RKO (cell line): ENCODE measurements around the gene TENT4A.

Experiments used
- DNase-seq: peaks from one replicate; pipeline ENCODE4 v3.0.0-alpha.2; 2016; ENCODE audit warnings: low spot score

TENT4A gene

DNA sequence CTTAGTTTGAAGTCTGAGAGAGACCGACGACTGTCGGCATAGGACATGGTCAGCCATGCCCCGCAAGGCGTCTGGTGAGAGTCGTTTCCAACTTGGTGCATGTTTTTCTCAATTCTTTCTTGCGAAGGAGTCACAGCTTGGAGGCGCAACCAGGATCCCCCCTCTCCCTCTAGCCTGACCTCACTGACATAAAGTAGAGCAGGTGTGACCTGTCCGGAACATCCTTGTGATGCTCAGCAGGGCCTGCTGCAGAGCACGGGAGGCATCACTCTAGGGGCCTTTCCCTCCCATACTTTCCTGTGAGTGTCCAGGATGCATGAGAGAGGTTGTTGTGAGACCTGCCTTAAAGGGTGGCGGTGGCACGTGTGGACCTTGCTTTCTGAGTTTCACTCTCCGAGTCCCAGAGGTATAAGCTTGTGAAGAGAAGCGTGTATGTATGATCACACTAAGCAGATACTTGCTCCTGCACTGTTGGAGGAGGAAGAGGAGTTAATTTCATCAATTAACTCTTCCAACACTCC, 5.0 kb downstream of the TENT4A start:
- no peak for DNase-seq

DNA sequence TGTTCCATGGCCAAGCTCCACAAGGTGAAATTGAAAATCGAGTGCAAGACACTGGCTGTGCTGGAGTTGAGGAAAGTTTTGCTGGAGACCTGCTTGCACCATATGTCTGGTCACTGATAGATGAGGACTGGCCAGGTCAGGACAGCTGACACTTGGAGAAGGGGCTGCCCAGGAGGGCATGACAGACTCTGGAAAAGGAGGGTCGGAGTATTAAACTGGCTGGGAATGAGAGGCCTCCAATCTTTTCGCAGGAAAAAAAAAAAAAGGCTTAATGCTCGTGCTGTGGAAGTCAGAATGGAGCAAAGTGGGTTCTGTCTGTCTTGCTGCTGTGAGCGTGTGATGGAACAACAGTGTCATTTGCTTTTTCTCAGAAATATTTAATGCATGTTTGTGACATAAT, 5.5 kb downstream of the TENT4A start:
- DNase-seq: no peak

DNA sequence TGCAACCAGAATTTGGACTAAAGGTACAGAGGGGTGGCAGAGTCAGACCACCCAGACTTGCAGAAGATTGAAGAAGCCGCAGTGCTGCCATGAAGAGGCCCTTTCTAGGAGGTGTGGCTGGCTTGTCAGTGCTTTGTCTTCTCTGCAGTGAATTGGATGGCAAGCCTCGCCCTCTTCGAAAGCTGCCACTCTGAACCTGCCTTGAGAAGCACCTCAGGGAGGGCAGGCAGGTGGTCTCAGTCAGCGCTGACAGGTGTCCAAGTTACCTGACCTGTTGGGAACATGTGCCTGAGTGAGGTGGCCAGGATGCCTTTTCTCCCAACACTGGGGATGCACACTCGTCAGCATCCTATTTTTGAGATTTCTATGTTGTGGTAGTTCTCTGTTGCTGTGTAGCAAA, 6.2 kb downstream of the TENT4A start:
- DNase-seq: no peak

DNA sequence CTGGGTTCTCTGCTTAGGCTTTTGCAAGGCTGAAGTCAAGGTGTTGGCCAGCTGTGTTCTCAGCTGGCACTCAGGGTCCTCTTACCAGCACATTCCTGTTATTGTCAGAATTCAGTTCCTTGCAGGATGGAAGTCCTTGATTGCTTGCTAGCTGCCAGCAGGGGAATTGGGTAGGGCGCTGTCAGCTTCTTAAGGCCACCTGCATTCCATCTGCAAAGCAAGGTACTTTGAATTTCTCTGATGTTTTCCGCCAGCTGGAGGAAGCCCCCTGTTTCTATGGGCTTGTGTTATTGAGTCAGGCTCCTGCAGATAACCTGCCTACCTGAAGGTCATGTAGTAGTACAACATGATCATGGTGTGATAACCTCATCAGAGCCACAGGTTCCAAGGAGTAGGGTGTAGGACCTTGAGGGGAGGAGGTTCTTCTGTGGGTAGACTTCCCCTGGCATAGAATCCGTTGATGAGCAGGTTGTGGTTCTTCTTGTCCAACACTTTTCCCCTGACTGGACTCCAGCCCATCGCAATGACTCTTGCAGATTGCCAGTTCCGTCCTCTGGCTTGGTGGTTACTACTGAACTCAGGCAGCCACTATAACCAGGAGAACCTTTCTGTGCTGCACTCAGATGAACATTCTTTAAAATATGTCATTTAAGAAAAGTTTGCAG, 6.8 kb downstream of the TENT4A start:
- DNase-seq: no peak

DNA sequence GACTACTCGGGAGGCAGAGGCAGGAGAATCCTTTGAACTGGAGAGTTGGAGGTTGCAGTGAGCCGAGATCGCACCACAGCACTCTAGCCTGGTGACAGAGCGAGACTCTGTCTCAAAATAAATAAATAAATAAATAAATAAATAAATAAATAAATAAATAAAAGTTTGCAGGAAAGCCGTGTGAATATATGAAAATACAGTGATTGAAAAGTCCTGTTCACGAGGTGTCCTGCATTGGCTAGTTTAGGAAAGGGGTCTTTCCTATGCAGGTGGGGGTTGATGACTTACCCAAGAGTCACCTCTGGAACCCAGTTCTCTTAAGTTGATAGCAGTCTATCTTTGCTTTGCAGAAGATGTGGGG, 7.3 kb downstream of the TENT4A start:
- DNase-seq: no peak

DNA sequence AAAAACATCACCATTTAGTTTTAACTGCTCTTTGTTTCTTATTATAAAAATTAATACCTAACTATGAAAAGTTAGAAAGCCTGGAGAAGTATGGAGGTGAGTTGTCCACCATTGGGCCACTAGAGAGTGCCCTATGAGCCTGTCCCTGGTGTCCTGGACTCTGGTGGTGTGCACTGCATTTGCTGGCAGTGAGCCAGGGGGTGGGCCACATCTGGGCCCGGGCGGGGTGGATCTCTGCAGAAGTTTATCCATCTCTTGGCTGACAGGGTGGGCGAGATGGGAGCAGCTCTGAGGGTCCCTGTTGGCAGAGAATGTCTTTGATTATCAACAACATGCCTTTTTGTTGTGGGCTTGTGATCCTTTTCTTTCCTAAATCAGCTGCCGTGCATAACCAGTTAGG, 8.2 kb downstream of the TENT4A start:
- DNase-seq: no peak

DNA sequence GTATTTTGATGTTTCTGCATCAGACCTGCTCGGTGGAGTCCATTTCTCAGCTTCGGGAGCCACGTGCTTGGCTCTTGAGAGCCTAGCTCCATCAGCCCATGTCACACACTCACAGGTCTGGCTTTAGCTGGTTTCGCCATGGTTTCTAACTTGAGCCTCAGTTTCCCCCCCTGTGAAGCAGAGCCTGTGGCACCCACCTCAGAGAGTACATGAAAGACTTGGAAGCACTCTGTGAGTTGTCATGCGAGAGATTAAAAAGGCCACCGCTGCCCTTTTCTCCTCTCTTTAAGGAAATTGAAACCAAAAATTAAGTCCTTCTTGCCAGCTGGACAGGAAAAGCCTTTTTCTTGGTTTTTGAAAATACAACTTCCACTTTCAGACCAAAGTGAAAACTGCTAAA, 8.8 kb downstream of the TENT4A start:
- no peak for DNase-seq

DNA sequence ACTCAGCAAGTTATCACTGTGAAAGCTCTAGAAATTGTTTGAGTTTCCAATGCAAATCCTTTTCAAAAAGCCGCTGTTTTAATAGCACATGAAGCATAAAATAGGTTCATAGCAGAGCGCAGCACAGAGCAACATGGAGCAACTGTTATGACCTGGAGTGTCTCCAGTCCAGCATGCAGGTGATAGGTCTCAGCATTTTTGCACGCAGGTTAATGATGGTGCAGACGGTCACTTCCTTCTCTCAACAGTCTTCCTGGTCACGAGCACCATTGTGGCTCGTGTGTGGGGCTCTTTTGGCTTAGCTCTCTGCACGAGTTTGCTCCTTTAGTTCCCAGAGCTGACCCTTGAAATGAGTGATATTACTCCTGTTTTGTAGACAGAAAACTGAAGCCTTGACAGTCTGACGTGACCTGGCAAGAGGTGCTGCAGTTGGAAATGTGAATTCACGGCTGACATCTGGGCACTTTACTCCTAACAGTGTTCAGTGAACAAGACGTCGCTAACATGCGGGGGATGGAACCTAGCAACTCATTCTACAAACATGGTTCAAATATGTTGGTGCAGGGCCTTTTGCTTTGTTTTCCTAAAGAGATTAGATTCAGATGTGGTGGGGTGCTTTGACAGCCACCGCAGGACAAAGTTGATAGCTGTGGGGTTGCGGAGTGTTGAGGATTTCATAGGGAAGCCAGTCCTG, 10.0 kb downstream of the TENT4A start:
- no peak for DNase-seq

DNA sequence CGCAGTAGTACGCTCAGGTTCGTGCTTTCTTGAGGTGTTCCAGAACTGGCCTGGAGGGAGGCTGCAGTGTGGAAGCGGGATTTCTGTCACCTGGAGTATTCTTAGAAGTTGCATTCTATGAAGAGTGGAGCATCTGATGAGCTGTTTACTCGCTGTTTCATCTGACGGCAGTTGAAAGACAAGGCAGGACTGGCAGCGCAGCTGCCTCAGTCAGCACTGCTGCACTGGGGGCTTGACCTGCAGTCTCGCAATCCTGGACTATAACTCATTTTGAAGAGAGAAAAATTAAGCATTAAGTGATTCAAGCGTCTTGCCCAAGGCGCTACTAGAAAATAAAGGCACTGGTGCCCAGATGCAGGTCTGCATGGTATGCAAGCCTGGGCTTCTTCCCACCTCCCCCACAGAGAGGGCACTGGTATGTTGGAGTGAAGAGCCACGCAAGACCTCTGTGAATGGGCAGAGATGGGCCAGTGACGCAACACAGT, 10.6 kb downstream of the TENT4A start:
- DNase-seq: no peak

DNA sequence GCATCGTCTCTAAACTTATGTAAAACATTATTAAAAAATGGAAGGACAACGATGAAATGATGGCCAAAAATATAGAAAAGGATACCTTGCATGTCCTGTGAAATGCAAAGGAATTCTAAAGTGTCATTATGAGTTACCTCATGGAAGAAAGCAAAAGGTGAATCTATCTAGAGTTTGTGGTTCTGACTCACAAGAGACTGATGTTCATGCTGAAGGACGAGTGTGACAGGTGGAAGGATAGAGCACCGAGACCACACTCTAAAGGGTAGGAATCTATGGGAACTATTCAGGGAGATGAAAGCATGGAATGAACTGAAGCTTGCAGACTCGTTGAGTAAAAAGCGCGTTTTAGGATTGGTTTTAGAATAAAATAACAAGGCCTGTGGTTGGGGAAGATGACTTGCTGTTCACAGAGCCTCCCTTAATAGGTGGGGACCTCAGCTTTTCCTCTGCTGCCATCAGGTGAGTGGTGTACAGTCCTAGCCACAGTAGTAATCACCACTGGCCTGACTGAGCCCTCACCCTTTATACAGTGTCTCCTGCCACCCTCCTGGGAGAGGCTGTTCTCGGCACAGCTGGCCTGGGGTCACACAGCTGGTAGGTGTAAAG, 11.2 kb downstream of the TENT4A start:
- DNase-seq: no peak

DNA sequence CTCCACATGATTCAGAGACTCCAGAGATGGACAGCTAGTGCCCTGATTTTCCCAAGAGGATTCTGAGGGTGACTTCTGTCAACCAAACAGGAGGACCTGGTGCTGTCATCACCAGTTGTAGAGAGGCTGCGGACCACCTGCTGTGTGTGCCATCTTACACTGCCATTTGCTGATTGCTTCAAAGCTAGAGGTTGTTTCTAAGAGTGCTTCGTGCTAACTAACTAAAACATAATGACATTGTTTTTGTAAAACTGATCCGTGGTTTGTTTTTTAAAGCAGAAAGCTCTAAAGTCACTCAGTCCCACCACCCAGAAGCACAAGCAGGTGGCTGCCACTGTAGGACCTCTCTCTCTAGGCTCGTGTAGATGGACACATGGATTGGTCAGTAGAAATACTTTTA, 12.2 kb downstream of the TENT4A start:
- no peak for DNase-seq

DNA sequence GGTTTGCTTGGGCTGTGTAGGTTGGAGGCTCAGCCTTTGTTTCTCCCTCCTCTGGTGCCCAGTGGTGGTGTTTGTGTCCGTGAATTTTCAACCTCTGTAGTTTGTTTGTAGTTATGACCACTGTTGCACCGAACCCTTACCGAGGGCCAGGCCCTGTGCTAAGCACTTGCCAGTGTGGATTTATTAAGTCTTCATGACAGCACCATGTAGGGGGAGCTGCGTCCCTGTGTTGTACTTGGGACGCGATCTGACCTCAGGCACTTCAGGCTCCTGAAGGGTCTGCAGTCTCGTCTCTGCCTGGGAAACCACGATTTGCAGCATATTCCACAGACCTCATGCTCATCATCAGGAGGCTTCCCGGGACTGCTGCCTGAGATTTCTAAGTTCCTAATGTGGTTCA, 12.8 kb downstream of the TENT4A start:
- no peak for DNase-seq

DNA sequence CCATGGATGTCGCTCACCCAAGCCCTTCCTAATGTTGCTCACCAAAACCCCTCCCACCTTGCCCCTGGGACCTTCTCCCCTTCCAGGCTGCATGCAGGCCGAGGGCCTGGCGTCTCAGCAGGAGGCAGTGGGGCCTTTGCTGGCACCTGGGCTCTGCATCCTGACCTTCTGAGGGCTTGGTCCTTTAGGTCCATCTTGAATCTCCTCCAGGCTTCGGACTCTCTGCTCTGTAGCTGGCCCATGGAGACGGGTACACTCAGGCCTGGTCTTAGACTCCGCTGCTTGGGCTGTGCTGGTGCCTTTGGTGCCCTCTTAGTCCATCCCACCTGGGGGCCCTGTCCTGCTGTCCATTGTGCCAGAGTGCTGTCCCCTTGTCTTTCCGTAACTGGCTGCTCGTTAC, 14.0 kb downstream of the TENT4A start:
- DNase-seq: no peak

DNA sequence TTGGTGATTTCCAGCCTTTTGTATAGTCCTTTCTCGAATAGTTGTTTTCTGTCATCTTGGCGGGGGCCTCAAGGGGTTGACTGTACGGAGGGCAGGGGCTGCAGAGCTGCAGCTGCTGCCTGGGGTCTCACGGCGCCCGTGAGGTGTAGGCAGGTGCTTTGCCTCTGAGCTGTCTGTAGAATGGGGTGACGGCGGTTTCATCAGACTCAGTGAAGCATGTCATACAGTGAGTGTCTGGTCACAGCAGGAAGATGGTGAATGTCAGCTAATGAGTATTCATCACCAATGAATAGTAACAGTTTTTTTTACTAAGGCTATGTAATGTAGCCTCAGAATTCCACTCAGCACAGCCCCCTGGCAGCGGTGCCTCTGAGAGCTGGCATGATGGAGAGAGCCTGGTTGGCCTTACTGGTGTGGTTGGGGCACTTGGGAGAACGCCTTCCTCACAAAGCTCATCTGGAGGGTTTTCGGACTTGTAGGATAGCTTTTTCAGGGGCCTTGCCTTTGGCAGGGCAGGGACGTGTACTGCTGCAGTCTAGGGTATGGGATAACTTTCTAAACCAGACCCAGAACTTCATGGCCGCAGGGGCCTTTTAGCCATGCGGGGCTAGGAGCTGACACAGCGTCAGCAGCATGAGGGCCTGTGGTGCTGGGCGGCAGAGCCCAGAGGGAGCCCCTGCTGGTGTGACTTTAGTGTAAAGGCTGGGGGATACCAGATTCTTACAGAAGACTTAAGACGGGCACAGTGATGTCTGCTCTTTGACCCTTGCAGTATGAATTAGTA, 15.0 kb downstream of the TENT4A start:
- no peak for DNase-seq

DNA sequence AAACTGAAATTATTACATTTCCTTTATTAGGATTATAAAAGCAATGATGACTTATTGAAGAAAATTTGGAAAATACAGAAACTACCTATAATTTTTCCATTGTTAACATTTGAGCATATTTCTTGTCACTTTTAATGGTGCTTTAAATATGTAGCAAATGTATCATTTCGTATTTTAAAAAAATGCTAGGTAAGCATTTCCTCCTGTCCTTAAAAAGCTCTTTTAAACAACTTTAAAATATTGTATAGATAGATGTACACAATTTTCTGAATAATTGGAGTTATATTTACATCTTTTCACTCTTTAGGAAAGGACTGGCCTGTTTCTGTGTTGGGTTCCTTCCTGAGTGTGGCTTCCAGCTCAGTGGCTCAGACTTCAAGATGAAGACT, 15.6 kb downstream of the TENT4A start:
- no peak for DNase-seq

DNA sequence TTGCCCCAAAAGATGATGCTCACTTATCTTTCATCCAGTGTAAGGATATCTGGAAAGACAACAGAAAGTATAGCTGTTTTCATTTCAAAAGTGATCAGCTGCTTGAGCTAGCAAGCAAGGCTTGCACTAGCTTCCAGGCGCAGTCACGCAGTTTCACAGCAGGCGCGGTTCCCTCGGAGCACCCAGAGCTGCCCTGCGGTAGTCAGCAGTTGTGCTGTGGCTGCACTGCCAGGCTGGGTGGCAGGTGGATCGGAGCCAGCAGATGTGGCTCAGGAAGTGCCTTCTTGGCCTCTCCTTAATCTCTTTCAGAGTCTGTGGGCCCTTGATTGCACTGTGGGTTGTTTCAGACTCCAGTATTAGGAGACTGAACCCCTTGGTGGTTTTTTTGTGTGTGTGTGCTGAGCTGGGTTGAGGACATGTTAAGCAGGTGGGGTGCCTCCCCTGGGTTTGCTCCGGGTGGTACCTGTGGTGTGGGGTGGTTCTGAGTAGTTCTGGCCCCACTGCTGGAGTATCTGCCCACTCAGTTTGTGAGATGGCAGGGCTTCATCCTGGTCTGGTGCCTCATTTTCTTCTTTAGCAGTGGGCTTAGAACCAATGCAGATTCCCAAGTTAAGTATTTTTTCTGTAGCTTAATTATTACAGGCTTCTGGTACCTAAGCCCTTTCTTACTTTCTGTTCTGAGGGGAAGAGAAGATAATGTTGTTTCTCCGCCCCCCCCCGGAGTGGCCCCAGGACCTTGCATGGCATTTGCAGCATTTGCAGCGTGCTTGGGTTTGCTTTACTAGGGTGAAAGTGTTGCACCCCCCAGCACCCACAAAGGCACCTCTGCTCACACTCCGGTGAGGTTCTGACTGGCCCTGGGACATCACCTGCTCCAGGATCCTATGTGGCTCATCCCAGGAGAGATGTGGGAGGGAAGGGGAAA, 16.4 kb downstream of the TENT4A start:
- DNase-seq: no peak

DNA sequence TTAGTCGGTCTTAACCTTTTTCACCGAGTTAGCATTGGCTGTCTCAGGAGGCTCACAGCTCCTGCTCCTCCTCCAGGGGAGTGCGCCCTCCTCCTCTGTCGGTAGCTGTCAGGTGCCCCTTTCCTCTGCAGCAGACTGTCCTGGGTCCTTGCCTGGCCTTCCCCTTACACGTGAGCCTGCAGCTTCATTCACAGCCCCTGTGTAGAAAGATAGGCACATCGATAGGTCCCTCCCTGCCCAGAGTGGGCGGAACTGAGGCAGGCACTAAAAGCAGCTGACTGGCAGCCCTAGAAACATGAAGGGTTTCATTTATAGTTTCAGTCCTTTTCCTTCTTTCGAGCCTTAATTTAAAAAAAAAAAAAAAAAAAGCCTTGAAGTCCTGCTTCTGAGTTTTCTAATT, 17.2 kb downstream of the TENT4A start:
- no peak for DNase-seq

DNA sequence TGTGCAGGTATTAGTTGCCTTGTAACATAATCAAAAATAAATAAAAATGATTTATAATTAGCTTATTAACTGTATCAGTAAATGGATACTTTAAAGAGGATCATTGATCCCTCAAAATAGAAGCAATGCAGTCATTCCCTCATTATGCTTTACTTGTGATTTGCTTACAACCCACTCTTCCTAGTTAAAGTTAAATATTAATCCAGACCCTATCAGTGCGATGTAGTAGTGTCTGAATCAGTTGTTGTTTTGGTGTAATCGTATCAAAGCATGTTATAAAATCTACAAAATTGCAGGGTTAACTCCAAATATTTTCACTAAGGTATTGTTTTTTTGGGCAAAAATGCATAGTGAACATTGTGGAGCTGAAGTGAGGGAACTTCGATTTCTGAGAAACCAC, 17.6 kb downstream of the TENT4A start:
- no peak for DNase-seq

DNA sequence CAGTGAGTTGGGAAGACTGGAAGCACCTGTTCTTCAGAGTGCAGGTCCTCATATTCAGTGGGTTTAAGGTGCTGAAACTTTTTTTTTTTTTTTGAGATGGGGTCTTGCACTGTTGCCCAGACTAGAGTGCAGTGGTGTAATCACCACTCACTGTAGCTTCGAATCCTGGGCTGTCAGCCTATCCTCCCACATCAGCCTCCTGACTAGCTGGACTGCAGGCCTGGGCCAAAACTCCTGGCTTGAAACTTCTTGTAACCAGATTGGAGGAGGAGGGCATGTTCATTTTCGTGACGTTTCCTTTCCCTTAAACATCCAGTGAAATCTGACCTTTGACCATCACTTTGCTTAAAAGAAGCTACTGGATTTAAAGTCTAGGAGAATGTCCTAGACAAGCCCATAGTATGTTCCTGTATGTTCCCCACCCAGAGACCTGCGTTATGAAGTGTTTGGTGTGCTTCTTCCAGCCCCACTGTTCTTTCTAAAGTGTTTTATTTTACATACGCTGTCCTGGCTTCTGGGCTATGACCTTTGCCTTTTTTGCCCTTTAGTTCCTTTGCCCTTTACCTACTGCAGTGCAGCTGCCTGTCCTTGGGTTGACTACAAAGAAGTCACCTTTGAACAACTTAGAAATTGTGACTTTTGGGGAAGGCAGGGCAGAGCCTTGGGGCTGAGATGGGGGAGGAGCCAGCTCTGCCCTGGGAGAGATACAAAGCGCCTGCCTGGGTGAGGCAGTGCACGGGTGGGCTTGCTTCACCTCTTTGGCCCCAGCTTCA, 18.4 kb downstream of the TENT4A start:
- DNase-seq: no peak

DNA sequence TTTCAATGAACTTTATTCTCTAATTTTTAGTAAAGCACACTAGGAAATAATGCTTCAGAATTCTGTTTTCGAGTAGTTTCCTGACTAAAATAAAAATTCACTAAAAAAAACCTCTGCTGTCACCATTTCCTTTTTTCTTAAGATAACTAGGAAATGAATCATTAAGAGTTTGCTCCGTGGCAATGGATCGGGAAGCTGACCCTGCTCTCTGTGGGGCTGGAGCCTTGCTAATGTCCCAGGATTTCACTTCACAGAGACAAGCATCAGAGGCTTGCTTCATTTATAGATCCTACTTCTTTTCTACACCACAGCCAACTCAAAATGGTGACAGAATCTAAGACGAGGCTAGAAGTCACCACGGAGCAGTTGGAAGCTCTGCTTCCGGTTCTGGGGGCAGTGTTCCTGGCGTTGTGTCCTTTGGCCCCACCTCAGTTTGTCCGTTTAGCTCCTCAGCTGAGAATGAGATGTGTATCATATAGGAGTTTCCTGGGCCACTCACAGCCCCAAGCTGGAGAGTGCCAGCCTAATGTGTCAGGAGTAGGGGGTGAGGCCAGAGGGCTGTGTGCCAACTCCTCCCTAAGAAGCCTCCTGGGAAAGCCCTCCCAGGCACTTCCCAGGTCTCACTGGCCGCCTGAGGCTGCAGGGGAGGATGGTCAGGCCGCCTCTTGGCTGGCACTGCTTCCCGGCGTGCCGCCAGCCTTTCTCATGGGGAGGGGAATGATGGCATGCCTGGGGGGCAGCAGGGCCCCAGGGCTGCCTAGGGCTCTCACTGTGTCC, 19.6 kb downstream of the TENT4A start:
- DNase-seq: no peak
